ENCODE data around the gene STK32A.
"Not testable (repeated sequence)": the region's sequence is repeated elsewhere in the genome, so short reads cannot be mapped to it uniquely, and the experiment has no call there.

The STK32A gene

GRCh38 chr5:147359581-147359980, 124.8 kb downstream of the STK32A start:
- no peak overlapping the region for H3K4me3 ChIP-seq (ENCODE audit: low read depth, low read length)
- DNase-seq (ENCODE audit: low read depth): no peak
- TF ChIP-seq, protein P1, sequence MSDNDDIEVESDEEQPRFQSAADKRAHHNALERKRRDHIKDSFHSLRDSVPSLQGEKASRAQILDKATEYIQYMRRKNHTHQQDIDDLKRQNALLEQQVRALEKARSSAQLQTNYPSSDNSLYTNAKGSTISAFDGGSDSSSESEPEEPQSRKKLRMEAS (IDR thresholded peaks at IDR 0.05; ENCODE audit: low read depth, low read length): no peak
- TF ChIP-seq POLR2A (IDR thresholded peaks at IDR 0.05; ENCODE audit: extremely low read depth, insufficient read length) (no peak), MYC (IDR thresholded peaks at IDR 0.05; ENCODE audit: low read depth, low read length) (no peak)
- TF ChIP-seq, protein P2, sequence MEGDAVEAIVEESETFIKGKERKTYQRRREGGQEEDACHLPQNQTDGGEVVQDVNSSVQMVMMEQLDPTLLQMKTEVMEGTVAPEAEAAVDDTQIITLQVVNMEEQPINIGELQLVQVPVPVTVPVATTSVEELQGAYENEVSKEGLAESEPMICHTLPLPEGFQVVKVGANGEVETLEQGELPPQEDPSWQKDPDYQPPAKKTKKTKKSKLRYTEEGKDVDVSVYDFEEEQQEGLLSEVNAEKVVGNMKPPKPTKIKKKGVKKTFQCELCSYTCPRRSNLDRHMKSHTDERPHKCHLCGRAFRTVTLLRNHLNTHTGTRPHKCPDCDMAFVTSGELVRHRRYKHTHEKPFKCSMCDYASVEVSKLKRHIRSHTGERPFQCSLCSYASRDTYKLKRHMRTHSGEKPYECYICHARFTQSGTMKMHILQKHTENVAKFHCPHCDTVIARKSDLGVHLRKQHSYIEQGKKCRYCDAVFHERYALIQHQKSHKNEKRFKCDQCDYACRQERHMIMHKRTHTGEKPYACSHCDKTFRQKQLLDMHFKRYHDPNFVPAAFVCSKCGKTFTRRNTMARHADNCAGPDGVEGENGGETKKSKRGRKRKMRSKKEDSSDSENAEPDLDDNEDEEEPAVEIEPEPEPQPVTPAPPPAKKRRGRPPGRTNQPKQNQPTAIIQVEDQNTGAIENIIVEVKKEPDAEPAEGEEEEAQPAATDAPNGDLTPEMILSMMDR (IDR thresholded peaks at IDR 0.05; ENCODE audit: low read depth, low read length): no peak

GRCh38 chr5:147360816-147361215, 126.0 kb downstream of the STK32A start:
- TF ChIP-seq, protein P2 (IDR thresholded peaks at IDR 0.05; ENCODE audit: low read depth, low read length): no peak
- TF ChIP-seq POLR2A (IDR thresholded peaks at IDR 0.05; ENCODE audit: extremely low read depth, insufficient read length): no peak
- no peak for TF ChIP-seq MYC (IDR thresholded peaks at IDR 0.05; ENCODE audit: low read depth, low read length)
- TF ChIP-seq, protein P1 (IDR thresholded peaks at IDR 0.05; ENCODE audit: low read depth, low read length): no peak
- no peak for DNase-seq (ENCODE audit: low read depth)

DNA sequence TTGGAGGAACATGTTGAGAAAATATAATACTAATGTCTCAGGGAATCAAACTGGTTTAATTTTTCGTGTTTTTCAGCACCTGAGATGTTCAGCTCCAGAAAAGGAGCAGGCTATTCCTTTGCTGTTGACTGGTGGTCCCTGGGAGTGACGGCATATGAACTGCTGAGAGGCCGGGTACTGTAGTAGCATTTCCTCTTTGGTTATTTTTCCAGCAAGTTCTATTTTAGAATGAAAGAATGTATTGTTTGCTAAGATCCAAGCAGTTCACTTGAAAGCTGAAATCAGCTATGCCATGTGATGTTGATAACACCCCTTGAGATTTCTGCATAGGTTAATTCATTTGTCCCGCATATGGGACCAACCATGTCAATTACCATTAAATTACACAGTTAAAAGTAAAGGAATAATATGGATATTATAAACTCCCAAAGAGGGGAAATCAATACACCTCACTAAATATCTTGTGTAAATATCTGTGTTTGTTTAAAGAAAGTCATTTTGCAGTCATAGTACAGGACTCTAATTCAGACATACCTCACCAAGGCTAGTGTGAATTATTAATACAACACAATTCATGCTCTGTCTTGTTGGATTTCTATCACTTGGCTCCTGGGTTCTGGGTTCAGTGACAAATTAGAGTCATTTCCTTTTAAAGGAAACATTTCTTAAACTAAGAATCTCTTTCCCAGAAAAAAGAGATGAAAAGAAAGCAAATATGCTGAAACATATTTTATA, 126.8 kb downstream of the STK32A start:
- TF ChIP-seq, protein P2 (IDR thresholded peaks at IDR 0.05; ENCODE audit: low read depth, low read length): no peak
- TF ChIP-seq MYC (IDR thresholded peaks at IDR 0.05; ENCODE audit: low read depth, low read length) (no peak), POLR2A (IDR thresholded peaks at IDR 0.05; ENCODE audit: extremely low read depth, insufficient read length) (no peak)
- TF ChIP-seq, protein P1 (IDR thresholded peaks at IDR 0.05; ENCODE audit: low read depth, low read length): no peak
- no peak overlapping the region for H3K4me3 ChIP-seq (ENCODE audit: low read depth, low read length)
- DNase-seq (ENCODE audit: low read depth): no peak

More at GRCh38 chr5:147360816-147361215, 126.0 kb downstream of the STK32A start:
- no peak overlapping the region for H3K4me3 ChIP-seq (ENCODE audit: low read depth, low read length)

GRCh38 chr5:147367381-147367780, 132.6 kb downstream of the STK32A start:
- DNase-seq (ENCODE audit: low read depth); H3K4me3 ChIP-seq (ENCODE audit: low read depth, low read length): not testable (repeated sequence)

- no peak overlapping the region for H3K4me3 ChIP-seq (ENCODE audit: low read depth, low read length)
- DNase-seq (ENCODE audit: low read depth): peak; percentile 10
- TF ChIP-seq POLR2A (IDR thresholded peaks at IDR 0.05; ENCODE audit: extremely low read depth, insufficient read length): no peak
- TF ChIP-seq, protein P2 (IDR thresholded peaks at IDR 0.05; ENCODE audit: low read depth, low read length): no peak
- no peak for TF ChIP-seq MYC (IDR thresholded peaks at IDR 0.05; ENCODE audit: low read depth, low read length)
- TF ChIP-seq, protein P1 (IDR thresholded peaks at IDR 0.05; ENCODE audit: low read depth, low read length): no peak
Observed at GRCh38 chr5:147369742-147370374, 135.0 kb downstream of the STK32A start.

- H3K4me3 ChIP-seq (ENCODE audit: low read depth, low read length): no peak overlapping the region
- no peak for DNase-seq (ENCODE audit: low read depth)
- TF ChIP-seq, protein P1 (IDR thresholded peaks at IDR 0.05; ENCODE audit: low read depth, low read length): no peak
- TF ChIP-seq POLR2A (IDR thresholded peaks at IDR 0.05; ENCODE audit: extremely low read depth, insufficient read length) (no peak), MYC (IDR thresholded peaks at IDR 0.05; ENCODE audit: low read depth, low read length) (no peak)
- TF ChIP-seq, protein P2 (IDR thresholded peaks at IDR 0.05; ENCODE audit: low read depth, low read length): no peak
Observed at GRCh38 chr5:147371290-147371689, 136.5 kb downstream of the STK32A start.

Data from NB4 (cell line).